IMR-90 (cell line): Measurements from ENCODE around the gene ESRRG. TPM values are rescaled to one million over a fixed set of nuclear protein-coding genes. Genes with fewer than 3 reads are reported as not detected.

ENCODE experiments used
- ATAC-seq: fragments of 200-7000 bp; cut with Tn5 transposase; 2 replicates; pipeline ENCODE4 v1.9.1; 2020; ENCODE audit warnings: low read depth, mild to moderate bottlenecking, moderate library complexity
- BruUV-seq: library from RNA; stranded (reverse); fragments of 400-500 nt; replicated peaks from 2 replicates; lab custom pipeline; 2021; lab: Mats Ljungman, UMichigan
- CTCF ChIA-PET: fragments of 300-600 bp; formaldehyde crosslinking; extraction: SDS; loops from one replicate; lab custom pipeline; 2021; ENCODE audit warnings: antibody characterized with exemption; lab: Yijun Ruan, JAX
- POLR2A ChIA-PET: fragments of 300-600 bp; sonication (Branson Sonifier 250); formaldehyde crosslinking; loops from one replicate; lab custom pipeline; 2022; ENCODE audit warnings: antibody characterized with exemption; ENCODE audit not compliant: unreplicated experiment; lab: Charles Lee
- DNase-seq: peaks from one replicate; pipeline ENCODE4 v3.0.0; 2013
- H2AFZ ChIP-seq: replicated peaks from 2 replicates; pipeline ENCODE3; 2013; ENCODE audit warnings: low read length, mild to moderate bottlenecking; ENCODE audit not compliant: poor library complexity
- H2AK5ac ChIP-seq: 2 replicates; pipeline ENCODE4 v1.6.1; 2013; ENCODE audit warnings: low read depth, low read length, inconsistent platforms
- H2AK9ac ChIP-seq: replicated peaks from 2 replicates; pipeline ENCODE3; 2013; ENCODE audit warnings: mild to moderate bottlenecking, low read depth, low read length, moderate library complexity; ENCODE audit not compliant: poor library complexity
- H2BK120ac ChIP-seq: 2 replicates; pipeline ENCODE4 v1.6.1; 2013; ENCODE audit warnings: low read depth, low read length, inconsistent platforms
- H2BK15ac ChIP-seq: 3 replicates; pipeline ENCODE4 v1.6.1; 2013; ENCODE audit warnings: low read depth, low read length, inconsistent platforms
- H2BK20ac ChIP-seq: 2 replicates; pipeline ENCODE4 v1.6.1; 2013; ENCODE audit warnings: low read depth, mild to moderate bottlenecking, inconsistent platforms, low read length, moderate library complexity
- H2BK5ac ChIP-seq: 2 replicates; pipeline ENCODE4 v1.6.1; 2013; ENCODE audit warnings: mild to moderate bottlenecking, low read depth, low read length, inconsistent platforms; ENCODE audit not compliant: poor library complexity, severe bottlenecking
- H3K14ac ChIP-seq: replicated peaks from 2 replicates; pipeline ENCODE4 v1.6.1; 2013; ENCODE audit warnings: low read depth, low read length, inconsistent platforms
- H3K18ac ChIP-seq: 2 replicates; pipeline ENCODE4 v1.6.1; 2013; ENCODE audit warnings: low read depth, low read length, control low read depth
- H3K23ac ChIP-seq: 2 replicates; pipeline ENCODE4 v1.6.1; 2013; ENCODE audit warnings: low read depth, low read length, inconsistent platforms
- H3K27ac ChIP-seq: 2 replicates; pipeline ENCODE4 v1.5.1; 2013; ENCODE audit warnings: mild to moderate bottlenecking, control low read depth, low read length; ENCODE audit not compliant: insufficient read depth
- H3K27me3 ChIP-seq: 2 replicates; pipeline ENCODE4 v1.6.1; 2013; ENCODE audit warnings: low read length; ENCODE audit not compliant: control insufficient read depth, insufficient read depth
- H3K36me3 ChIP-seq: 2 replicates; pipeline ENCODE4 v1.6.1; 2013; ENCODE audit warnings: low read length, mixed read lengths; ENCODE audit not compliant: control insufficient read depth, insufficient read depth
- H3K4ac ChIP-seq: 2 replicates; pipeline ENCODE4 v1.6.1; 2013; ENCODE audit warnings: low read depth, low read length, inconsistent platforms
- H3K4me1 ChIP-seq: 2 replicates; pipeline ENCODE4 v1.6.1; 2013; ENCODE audit warnings: low read length, mixed read lengths; ENCODE audit not compliant: control insufficient read depth, insufficient read depth
- H3K4me2 ChIP-seq: 2 replicates; pipeline ENCODE4 v1.6.1; 2013; ENCODE audit warnings: low read depth, mild to moderate bottlenecking, control low read depth, low read length, moderate library complexity
- H3K4me3 ChIP-seq: 2 replicates; pipeline ENCODE4 v1.5.1; 2013; ENCODE audit warnings: low read depth, mild to moderate bottlenecking, control low read depth, low read length, moderate library complexity; ENCODE audit not compliant: insufficient read depth
- H3K56ac ChIP-seq: 2 replicates; pipeline ENCODE4 v1.6.1; 2013; ENCODE audit warnings: low read length, inconsistent platforms; ENCODE audit not compliant: insufficient read depth; ENCODE audit errors: extremely low read depth
- H3K79me1 ChIP-seq, 2 experiments: 2 replicates each; pipeline ENCODE4 v1.6.1; 2013; ENCODE audit warnings: low read length in 2 of 2, inconsistent platforms in 1 of 2, low read depth in 1 of 2
- H3K9ac ChIP-seq: 2 replicates; pipeline ENCODE4 v1.6.1; 2013; ENCODE audit warnings: low read depth, low read length, control low read depth
- H3K9me1 ChIP-seq: 2 replicates; pipeline ENCODE4 v1.6.1; 2013; ENCODE audit warnings: low read length, inconsistent platforms; ENCODE audit not compliant: insufficient read depth
- H3K9me3 ChIP-seq: 2 replicates; pipeline ENCODE4 v1.6.1; 2013; ENCODE audit warnings: low read length; ENCODE audit not compliant: control insufficient read depth, insufficient read depth
- H4K20me1 ChIP-seq: 2 replicates; pipeline ENCODE4 v1.6.1; 2013; ENCODE audit warnings: low read length, inconsistent platforms; ENCODE audit not compliant: insufficient read depth
- H4K5ac ChIP-seq: 2 replicates; pipeline ENCODE4 v1.6.1; 2013; ENCODE audit warnings: mild to moderate bottlenecking, low read depth, low read length, control low read depth
- H4K8ac ChIP-seq, 2 experiments: 2 replicates each; pipeline ENCODE4 v1.6.1; 2013; ENCODE audit warnings: low read depth in 2 of 2, low read length in 2 of 2, control low read depth in 1 of 2, inconsistent platforms in 1 of 2
- H4K91ac ChIP-seq: 2 replicates; pipeline ENCODE4 v1.6.1; 2013; ENCODE audit warnings: low read depth, low read length, inconsistent platforms; ENCODE audit not compliant: insufficient read depth
- BHLHE40 ChIP-seq: fragments of 150-350 bp; IDR thresholded peaks from 2 replicates; pipeline ENCODE4 v1.6.1; 2016; ENCODE audit warnings: mild to moderate bottlenecking, low read depth, low read length
- CEBPB ChIP-seq: IDR thresholded peaks from 2 replicates; pipeline ENCODE4 v1.6.1; 2012; ENCODE audit warnings: low read depth, low read length, improper control_type of control experiment
- CHD1 ChIP-seq: IDR thresholded peaks from 2 replicates; pipeline ENCODE4 v1.6.1; 2012; ENCODE audit warnings: low read depth, low read length, improper control_type of control experiment
- CTCF ChIP-seq: conservative IDR thresholded peaks from 2 replicates; pipeline ENCODE4 v1.5.1; 2012; ENCODE audit warnings: mild to moderate bottlenecking, low read depth, low read length, improper control_type of control experiment
- FOS ChIP-seq: fragments of 150-350 bp; IDR thresholded peaks from 2 replicates; pipeline ENCODE4 v1.6.1; 2016; ENCODE audit warnings: low read depth, low read length
- MAFK ChIP-seq: IDR thresholded peaks from 2 replicates; pipeline ENCODE4 v1.6.1; 2012; ENCODE audit warnings: low read depth, low read length, improper control_type of control experiment
- NFE2L2 ChIP-seq: fragments of 150-350 bp; IDR thresholded peaks from 2 replicates; pipeline ENCODE4 v1.6.1; 2016; ENCODE audit warnings: low read depth, mild to moderate bottlenecking, low read length
- POLR2A ChIP-seq: IDR thresholded peaks from 2 replicates; pipeline ENCODE4 v1.6.1; 2012; ENCODE audit warnings: mild to moderate bottlenecking, low read depth, low read length
- RAD21 ChIP-seq: IDR thresholded peaks from 2 replicates; pipeline ENCODE4 v1.6.1; 2012; ENCODE audit warnings: low read length, improper control_type of control experiment
- RCOR1 ChIP-seq: IDR thresholded peaks from 2 replicates; pipeline ENCODE4 v1.6.1; 2012; ENCODE audit warnings: mild to moderate bottlenecking, low read length, improper control_type of control experiment; ENCODE audit not compliant: insufficient replicate concordance
- RFX5 ChIP-seq: IDR thresholded peaks from 2 replicates; pipeline ENCODE4 v1.8.0; 2012; ENCODE audit warnings: low read depth, mild to moderate bottlenecking, low read length, moderate library complexity
- SMC3 ChIP-seq: fragments of 150-350 bp; IDR thresholded peaks from 2 replicates; pipeline ENCODE4 v1.6.1; 2016; ENCODE audit warnings: low read depth, mild to moderate bottlenecking, antibody characterized with exemption, low read length, moderate library complexity
- WGBS, 2 experiments: methylation state at CpG; one replicate each; pipeline versions ENCODE4 v1.1.5 to v1.1.7; 2013; ENCODE audit warnings: missing lambda C conversion rate in 2 of 2; ENCODE audit not compliant: insufficient read length in 1 of 2; ENCODE audit errors: extremely low coverage in 2 of 2; 5-methylcytosine and 5-hydroxymethylcytosine counted together
- dilution Hi-C: fragments of 300-500 bp; cut with HindIII; formaldehyde crosslinking; loops from one replicate; pipeline ENCODE4 v1.14.3; 2018; ENCODE audit warnings: low sequenced_read_pairs; ENCODE audit not compliant: unreplicated experiment
- in situ Hi-C: fragments of 300-500 bp; cut with MboI; formaldehyde crosslinking; loops from 3 replicates; pipeline ENCODE4 v1.14.3; 2019; ENCODE audit warnings: low sequenced_read_pairs, inconsistent platforms, mixed read lengths
- intact Hi-C: fragments of 100-400 bp; cut with micrococcal nuclease; formaldehyde crosslinking; loops from 2 replicates; pipeline ENCODE4 v1.10.0; 2022
- polyA plus RNA-seq, 3 experiments: library from polyadenylated mRNA; depleted of rRNA; stranded (reverse); fragments of >200 nt; gene quantifications; 2 replicates each; pipeline ENCODE4 v1.2.3, GENCODE V29; 2012; ENCODE audit warnings: low replicate concordance in 1 of 3
- total RNA-seq: library from RNA; depleted of rRNA; stranded (reverse); fragments of >200 nt; gene quantifications from 2 replicates; pipeline ENCODE4 v1.2.3, GENCODE V29; 2012
- TF ChIP-seq, protein P1 (sequence below): fragments of 150-350 bp; IDR thresholded peaks from 2 replicates; pipeline ENCODE4 v1.6.1; 2017; ENCODE audit warnings: mild to moderate bottlenecking, antibody characterized with exemption, low read length, low read depth

Gene ESRRG
- total and polyA plus RNA-seq, 2 of the 4 experiments (the other 2 are of a cell fraction) = 0.17 to 0.54 TPM

GRCh38 chr1:216600730-216601609, 122.3 kb downstream of the ESRRG start:
- in situ Hi-C loops (no loop called here), intact Hi-C loops (loop anchor here (2.0 to 10.0 kb wide), 8 partner anchors 70 to 1574 kb away; partner anchors contain the start of gene ESRRG), dilution Hi-C loops (no loop called here)
- no TSS peak for BruUV-seq
- Histone ChIP-seq H2AK5ac (no peak overlapping the region), H3K9me3 (no peaks in the 10 kb centered on the region), H3K9ac (peak overlapping the region; percentile 71), H2AK9ac (peak overlapping the region; percentile 79), H3K9me1 (no peaks in the 10 kb centered on the region; the same call in 1 of the 2 replicates), H2BK15ac (peak overlapping the region; percentile 99; the same call in 2 of the 3 replicates), H3K27ac (peak overlapping the region; percentile 80), H4K20me1 (no peaks in the 10 kb centered on the region), H3K14ac (peak overlapping the region; percentile 80), H4K8ac (peak overlapping the region; percentile 46 to 96), H3K4me1 (peaks cover 5% of the 10 kb centered on the region), H3K79me1 (no peaks in the 10 kb centered on the region), H3K23ac (peak overlapping the region; percentile 97), H3K4me2 (peak overlapping the region; percentile 86), H4K5ac (peak overlapping the region; percentile 86), H2BK5ac (peak overlapping the region; percentile 91), H3K4me3 (peak overlapping the region; percentile 65), H3K27me3 (no peaks in the 10 kb centered on the region), H3K56ac (peak overlapping the region; percentile 96), H2BK120ac (peak overlapping the region; percentile 89), H4K91ac (peak overlapping the region; percentile 84), H3K4ac (peak overlapping the region; percentile 93), H2AFZ (peak overlapping the region; percentile 95), H3K18ac (peak overlapping the region; percentile 89), H2BK20ac (peak overlapping the region; percentile 86), H3K36me3 (no peaks in the 10 kb centered on the region)
- TF ChIP-seq POLR2A (peak; percentile 53; the same call in 1 of the 2 replicates), CTCF (peak; percentile 61), CEBPB (no peak), MAFK (no peak), RFX5 (no peak), BHLHE40 (no peak), SMC3 (peak; percentile 18; the same call in 1 of the 2 replicates), RAD21 (peak; percentile 49), RCOR1 (no peak), FOS (no peak), CHD1 (no peak), NFE2L2 (no peak)
- TF ChIP-seq, protein P1, sequence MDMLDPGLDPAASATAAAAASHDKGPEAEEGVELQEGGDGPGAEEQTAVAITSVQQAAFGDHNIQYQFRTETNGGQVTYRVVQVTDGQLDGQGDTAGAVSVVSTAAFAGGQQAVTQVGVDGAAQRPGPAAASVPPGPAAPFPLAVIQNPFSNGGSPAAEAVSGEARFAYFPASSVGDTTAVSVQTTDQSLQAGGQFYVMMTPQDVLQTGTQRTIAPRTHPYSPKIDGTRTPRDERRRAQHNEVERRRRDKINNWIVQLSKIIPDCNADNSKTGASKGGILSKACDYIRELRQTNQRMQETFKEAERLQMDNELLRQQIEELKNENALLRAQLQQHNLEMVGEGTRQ = peak; percentile 74; the same call in 1 of the 2 replicates
- CTCF ChIA-PET = interaction anchor here (0.6 to 1.2 kb wide), 10 partner anchors 9 to 293 kb away, joined by 3 to 6 read pairs (median 3); no protein-coding TSS in a partner anchor
- 1% methylated on average over 31 of the region's 58 CpGs; no CpG with 5 or more reads in 1 of the 2 experiments for WGBS, 2 experiments
- POLR2A ChIA-PET = no interaction called here
- DNase-seq = peak; percentile 78
- ATAC-seq = peak; percentile 94
